ENCODE data around the gene THUMPD3.

Gene THUMPD3

GRCh38 chr3:9361691-9362388, 1.0 kb upstream of the THUMPD3 start:
- DNase-seq (ENCODE audit: low spot score), result no peak

- DNase-seq (ENCODE audit: low spot score), result no peak
These were observed 6.7 kb downstream of the THUMPD3 start for GRCh38 chr3:9369508-9369907.

DNA sequence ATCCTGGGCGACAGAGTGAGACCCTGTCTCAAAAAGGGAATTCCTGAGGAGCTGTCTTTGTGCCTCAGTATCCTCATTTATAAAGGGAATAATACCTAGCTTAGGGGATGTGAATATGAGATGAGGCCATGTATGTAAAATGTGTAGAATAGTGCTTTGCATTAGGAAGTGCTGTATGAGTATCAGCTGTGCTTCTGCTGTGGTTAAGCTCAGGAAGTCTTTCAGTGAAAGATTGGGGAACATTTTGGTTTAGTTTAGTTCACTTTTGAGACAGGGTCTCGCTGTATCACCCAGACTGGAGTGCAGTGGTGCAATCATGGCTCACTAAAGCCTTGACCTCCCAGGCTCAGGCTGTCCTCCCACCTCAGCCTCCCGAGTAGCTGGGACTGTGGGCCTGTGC, 10.6 kb downstream of the THUMPD3 start:
- no peak for DNase-seq (ENCODE audit: low spot score)

- no peak for DNase-seq (ENCODE audit: low spot score)
These were observed 15.1 kb downstream of the THUMPD3 start for GRCh38 chr3:9377981-9378380.

DNA sequence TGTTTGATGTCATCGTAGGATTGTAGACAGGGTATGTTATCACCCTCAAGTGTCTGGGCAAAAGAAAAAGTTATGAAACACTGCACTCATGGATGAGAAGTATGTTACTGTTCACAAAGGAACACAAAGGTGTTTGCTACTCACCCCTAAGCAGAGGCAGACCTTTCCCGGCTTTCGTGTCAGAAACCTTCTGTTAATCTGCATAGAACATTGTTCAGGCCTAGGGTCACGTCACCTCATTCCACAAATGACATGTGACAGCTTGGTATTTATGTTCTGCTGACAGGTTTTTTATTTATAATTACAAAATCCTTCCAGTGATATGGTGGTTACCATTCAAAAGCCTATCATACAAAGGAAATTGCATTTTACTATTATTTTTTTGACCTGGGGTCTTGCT, 16.5 kb downstream of the THUMPD3 start:
- no peak for DNase-seq (ENCODE audit: low spot score)

- DNase-seq (ENCODE audit: low spot score), result no peak
These were observed 17.2 kb downstream of the THUMPD3 start for GRCh38 chr3:9380014-9380413.

DNA sequence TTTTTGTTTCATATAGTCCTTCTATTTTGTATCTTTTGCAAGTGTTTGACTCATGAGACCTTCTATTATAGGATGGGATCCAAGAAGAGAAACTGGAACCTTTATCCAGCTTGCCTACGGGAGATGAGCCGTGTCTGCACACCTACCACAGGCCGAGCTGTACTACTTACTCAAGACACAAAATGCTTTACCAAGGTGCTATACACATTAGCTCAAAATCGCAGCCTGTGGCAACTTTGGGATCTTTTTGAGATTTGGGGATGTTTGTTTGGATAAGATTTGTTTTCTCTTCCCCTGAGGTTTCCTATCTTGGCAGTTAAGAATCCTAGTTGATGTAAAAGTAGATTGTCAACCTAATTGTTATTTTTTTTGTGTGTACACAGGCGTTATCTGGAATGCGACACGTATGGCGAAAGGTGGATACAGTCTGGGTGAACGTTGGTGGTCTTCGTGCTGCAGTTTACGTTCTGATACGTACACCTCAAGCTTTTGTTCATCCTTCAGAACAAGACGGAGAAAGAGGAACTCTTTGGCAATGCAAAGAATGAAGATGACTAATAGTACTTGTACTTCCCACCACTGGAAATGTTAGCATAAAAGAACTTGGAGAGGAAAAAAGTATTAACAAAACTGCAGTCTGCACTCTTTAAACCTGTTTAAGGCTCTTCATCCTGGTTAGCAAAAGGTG, 21.4 kb downstream of the THUMPD3 start:
- DNase-seq (ENCODE audit: low spot score), result no peak

DNA sequence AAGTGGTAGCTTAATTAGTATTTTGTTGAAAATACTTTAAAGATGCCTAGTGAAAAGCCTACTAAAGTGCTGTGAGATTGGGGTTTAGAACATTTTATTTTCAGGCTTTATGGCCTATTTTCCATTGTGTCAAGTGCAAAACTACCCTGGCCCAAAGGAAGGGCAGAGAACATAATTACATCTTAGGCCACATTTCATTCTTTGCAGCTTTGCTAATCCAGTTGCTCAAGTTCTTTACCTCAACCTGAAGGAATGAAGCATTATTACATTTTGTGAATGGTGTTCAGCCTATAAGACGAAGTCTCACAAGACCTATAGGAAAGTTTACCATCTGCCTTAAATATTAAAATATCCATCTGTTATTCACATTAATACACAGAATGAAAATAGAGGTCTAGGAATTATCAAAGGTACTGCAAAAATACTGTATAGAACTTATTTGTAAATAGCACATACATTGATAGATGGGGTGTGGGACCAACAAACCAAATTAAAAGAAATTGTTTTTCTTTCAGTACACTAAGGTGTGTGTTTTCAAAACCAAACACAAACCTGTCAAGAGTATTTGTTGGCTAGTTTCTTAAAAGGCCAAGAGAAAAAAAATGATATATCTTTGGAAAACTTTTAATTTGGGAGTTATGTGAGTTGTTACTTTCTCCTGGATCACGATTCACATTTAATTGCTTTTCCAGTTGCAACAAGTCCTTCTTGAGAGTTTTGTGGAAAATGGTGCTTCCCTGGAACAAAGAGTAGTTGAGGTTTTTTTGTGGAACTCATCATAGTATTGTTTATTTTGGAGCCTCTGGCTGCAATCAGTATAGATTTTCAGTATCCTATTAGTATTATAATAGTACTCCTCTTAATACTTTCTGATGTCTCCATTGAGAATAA, 22.6 kb downstream of the THUMPD3 start:
- no peak for DNase-seq (ENCODE audit: low spot score)

GRCh38 chr3:9386078-9386459, 23.2 kb downstream of the THUMPD3 start:
- DNase-seq (ENCODE audit: low spot score), result no peak

DNA sequence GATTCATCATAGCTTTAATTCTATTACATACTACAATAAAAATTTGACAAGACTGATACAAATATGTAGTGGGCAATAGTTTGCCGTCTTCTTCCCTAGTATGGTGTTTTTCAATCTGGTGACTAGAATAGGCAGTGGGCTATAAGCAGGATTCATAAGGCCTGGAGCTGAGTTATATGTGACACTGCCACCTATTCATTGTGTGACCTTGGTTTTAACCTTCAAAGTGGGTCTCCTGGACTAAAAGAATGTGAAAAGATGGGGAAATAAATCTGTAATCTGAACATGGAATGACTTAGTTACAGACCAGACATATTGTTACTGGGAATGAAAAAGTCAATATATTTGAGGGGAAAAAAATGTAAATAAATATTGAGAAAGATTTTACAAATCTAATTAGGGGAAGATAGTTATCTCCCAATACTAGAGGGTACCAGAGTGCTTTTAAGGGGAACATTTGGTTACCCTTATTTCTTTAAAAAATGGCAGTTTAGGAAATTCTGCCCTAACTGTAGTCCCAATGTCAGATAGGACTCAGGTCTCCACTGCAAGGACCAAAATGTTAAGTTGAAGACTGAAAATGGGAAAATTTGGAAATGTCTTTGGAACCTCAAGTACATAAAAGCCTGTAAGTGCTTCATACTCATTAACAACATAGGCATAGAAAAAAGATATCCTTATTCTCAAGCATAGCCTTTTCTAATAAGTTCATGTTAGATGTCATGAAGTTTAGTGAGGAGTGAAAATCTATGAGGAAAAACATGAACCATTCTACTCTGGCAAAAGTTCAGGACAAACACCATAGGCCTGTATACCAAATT, 23.9 kb downstream of the THUMPD3 start:
- DNase-seq (ENCODE audit: low spot score), result no peak

DNA sequence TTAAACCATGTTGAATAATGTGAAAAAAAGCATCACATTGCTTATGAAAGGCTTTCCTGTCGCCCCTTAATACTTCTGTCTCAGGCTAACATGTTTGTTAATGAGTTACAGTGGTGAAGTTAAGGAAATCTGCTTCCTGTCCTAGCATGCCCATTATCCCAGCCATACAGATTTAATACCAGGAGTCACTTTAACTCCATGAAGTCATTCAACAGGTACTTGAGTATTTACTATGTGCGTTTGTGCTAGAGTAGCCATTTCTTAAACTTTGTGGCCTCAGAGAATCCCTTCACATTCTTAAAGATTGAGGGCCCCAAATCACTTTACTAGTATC, 24.4 kb downstream of the THUMPD3 start:
- DNase-seq (ENCODE audit: low spot score), result no peak

DNA sequence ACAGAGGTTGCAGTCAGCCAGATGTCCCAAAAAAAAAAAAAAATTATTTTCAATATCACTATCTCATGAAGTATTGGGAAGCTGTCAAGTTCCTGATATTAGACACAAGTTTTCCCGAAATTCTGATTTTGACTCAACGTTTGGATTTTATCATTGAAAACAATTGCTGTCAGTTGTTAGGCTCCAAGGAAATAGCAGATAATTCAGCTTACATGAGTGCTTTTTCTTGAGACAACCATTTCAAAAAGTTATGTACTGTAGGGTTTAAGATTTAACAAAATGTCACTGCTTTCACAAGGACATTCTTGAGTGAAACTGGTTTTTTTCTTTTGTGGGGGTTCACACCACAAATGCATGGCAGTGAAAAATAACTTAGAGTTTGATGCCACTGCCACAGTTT, 25.3 kb downstream of the THUMPD3 start:
- no peak for DNase-seq (ENCODE audit: low spot score)

- DNase-seq (ENCODE audit: low spot score), result no peak
These were observed 25.9 kb downstream of the THUMPD3 start for GRCh38 chr3:9388562-9389272.

DNA sequence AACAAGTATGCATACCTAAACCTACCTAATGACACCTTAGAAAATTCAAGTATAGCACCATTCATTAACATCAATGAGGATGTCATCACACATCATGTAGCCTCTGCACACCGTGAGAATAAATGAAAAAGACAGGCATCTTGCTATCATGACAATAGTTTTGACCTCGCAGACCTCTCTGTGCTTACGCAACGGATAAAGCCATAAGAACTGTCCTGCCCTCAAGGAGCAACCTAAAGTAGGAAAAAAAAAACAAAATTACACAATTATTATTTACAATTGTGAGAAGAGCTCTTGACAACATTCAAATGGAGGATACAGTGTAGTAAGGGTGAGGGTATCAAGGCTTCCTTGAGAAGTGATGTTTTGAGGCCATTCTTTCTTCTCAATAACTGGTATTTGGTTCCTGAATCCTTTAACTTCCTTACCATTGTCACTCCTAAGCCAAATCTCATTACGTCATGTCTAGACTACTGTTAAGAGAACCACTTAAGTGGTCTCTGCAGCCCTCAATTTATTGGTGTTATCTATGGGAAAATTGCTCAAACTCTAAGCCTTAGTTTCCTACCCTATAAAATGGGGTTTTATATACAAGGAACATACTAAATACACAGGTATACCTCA, 27.5 kb downstream of the THUMPD3 start:
- DNase-seq (ENCODE audit: low spot score), result no peak

DNA sequence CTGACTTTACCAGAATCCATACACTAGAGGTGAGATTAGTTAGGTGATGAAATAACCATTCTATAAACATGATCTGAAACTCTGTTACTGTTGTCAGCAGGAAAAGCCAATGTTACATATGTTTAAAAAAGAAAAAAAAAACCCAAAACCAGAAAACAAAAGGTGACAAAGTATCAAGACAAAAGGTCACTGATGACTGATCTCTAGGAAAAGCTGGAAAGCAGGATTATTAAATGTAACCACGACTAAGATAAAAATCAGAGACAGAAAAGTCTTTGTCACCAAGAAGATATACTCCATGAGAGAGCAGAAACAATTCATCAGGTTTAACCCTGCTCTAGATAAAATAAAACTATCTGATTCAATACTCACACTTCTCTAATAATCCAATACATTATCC, 29.2 kb downstream of the THUMPD3 start:
- DNase-seq (ENCODE audit: low spot score), result no peak

DNA sequence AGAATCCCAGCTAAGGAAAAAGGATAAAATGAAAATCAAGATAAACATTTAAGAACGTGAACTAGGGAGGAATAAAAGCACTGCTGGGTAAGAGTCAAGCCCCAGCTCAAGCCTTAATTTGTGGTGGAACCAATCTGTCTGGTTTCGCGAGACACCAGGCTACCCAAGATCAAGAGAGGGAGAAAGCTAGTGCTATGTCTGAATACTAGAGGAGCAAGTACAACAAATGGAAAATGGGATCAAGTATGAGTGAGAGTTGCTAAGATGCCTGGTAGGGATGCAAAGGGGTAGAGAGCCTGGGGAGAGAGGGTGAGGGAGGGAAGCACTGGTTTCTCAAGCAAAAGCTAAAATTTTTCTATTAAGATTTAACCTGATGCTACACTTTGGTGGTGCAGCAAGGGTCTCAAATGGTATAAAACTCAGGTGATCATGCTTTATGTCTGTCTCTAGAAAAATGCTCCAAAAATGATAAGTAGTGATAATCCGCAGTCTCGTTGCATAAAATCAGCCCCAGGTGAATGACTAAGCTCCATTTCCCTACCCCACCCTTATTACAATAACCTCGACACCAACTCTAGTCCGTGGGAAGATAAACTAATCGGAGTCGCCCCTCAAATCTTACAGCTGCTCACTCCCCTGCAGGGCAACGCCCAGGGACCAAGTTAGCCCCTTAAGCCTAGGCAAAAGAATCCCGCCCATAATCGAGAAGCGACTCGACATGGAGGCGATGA, 32.9 kb downstream of the THUMPD3 start:
- no peak for DNase-seq (ENCODE audit: low spot score)

- no peak for DNase-seq (ENCODE audit: low spot score)
These were observed 33.4 kb downstream of the THUMPD3 start for GRCh38 chr3:9396301-9396631.

- peak; percentile 99 for DNase-seq (ENCODE audit: low spot score)
These were observed 33.9 kb downstream of the THUMPD3 start for GRCh38 chr3:9396632-9397331.

DNA sequence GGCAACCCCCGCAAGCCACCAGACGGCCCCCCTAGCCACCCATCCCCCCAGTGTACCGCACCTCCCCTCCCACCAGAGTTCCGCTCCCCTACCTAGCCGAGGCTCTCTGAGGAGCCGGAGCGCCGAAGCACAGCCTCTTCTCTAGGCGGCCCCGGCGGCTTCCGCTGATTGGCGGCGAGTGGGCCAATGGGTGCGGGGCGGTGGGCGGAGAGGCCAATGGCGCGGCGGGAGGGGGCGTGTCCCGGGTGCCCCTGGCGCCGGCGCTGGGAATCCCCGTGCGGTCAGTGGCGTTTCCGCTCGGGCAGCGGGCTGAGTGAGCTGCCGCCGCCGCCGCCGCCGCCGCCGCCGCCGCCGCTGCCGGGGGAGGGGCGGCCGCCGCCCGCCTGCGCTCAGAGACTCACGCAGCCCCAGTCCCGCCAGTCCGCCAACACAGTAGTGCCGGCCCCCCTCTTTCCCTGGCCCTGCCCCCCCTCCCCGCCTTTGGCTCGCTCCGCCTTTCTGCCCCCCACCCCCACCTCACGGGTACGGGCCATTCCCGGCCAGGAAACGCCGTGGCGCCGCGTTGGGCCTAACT, 34.6 kb downstream of the THUMPD3 start, which contains the start of gene SETD5:
SETD5 (plus strand) TSS at position 284 of the 574 bp plus-strand sequence. CDS start 31,324 bp downstream, outside the sequence.
- DNase-seq (ENCODE audit: low spot score), result peak; percentile 100

Data from left forelimb (tissue), 1 donor.